Measurements from ENCODE around the gene CKS1B. TPM values are rescaled to one million over a fixed set of nuclear protein-coding genes. Genes with fewer than 3 reads are reported as not detected.
"Not testable (repeated sequence)": the region's sequence is repeated elsewhere in the genome, so short reads cannot be mapped to it uniquely, and the experiment has no call there.

CKS1B gene
- total RNA-seq, 3 donors from 2014 or later (not counting 1 experiment from before 2014, with no cell fraction given), result 8.5 to 13.0 (median 12.9) TPM

GRCh38 chr1:154994591-154994990, 20.1 kb downstream of the CKS1B start:
- no peaks in the 10 kb centered on the region for H3K9me3 Mint-ChIP-seq
- Histone ChIP-seq H3K27ac (ENCODE audit: low read length) (no peak overlapping the region), H3K4me3 (ENCODE audit: low read length) (no peak overlapping the region), H3K4me1 (ENCODE audit: control insufficient read depth, insufficient read depth, low read length) (peaks cover 18% of the 10 kb centered on the region), H3K9me3 (ENCODE audit: control insufficient read depth, insufficient read depth, low read length) (no peaks in the 10 kb centered on the region), H3K27me3 (ENCODE audit: control insufficient read depth, insufficient read depth, low read length) (no peaks in the 10 kb centered on the region), H3K36me3 (ENCODE audit: control insufficient read depth, insufficient read depth, low read length) (peaks cover 16% of the 10 kb centered on the region)
- intact Hi-C loops (cut with micrococcal nuclease), result no loop called here
- DNase-seq, result no peak
- no peaks in the 10 kb centered on the region for H3K36me3 Mint-ChIP-seq
- peaks cover 10 to 24% of the 10 kb centered on the region in 2 donors for H3K4me1 Mint-ChIP-seq
- ATAC-seq, result no peak
- WGBS (ENCODE audit: insufficient coverage), result 41% methylated on average over 3 of the region's 3 CpGs
- no peak overlapping the region for H3K27ac Mint-ChIP-seq
- H3K27me3 Mint-ChIP-seq (ENCODE audit: low read depth in 2 of 2), result no peaks in the 10 kb centered on the region
- H3K4me3 Mint-ChIP-seq, result no peak overlapping the region
- TF ChIP-seq CTCF (IDR thresholded peaks at IDR 0.05), result no peak

- H3K27ac Mint-ChIP-seq; H3K36me3 ChIP-seq (ENCODE audit: control insufficient read depth, insufficient read depth, low read length); H3K9me3 ChIP-seq (ENCODE audit: control insufficient read depth, insufficient read depth, low read length); H3K27ac ChIP-seq (ENCODE audit: low read length); H3K9me3 Mint-ChIP-seq; H3K27me3 Mint-ChIP-seq (ENCODE audit: low read depth in 2 of 2); H3K4me3 Mint-ChIP-seq; intact Hi-C loops (cut with micrococcal nuclease); H3K36me3 Mint-ChIP-seq; ATAC-seq; H3K27me3 ChIP-seq (ENCODE audit: control insufficient read depth, insufficient read depth, low read length); H3K4me3 ChIP-seq (ENCODE audit: low read length): not testable (repeated sequence)
- DNase-seq, result peak in 1 of 2 donors; percentile 41
- 90% methylated on average over 5 of the region's 13 CpGs for WGBS (ENCODE audit: insufficient coverage)
- H3K4me1 ChIP-seq (ENCODE audit: control insufficient read depth, insufficient read depth, low read length), result peaks cover 26% of the 10 kb centered on the region
- peaks cover 15 to 28% of the 10 kb centered on the region in 2 donors for H3K4me1 Mint-ChIP-seq
These were observed 21.0 kb downstream of the CKS1B start for GRCh38 chr1:154995301-154995983.

GRCh38 chr1:154996966-154997701, 22.7 kb downstream of the CKS1B start:
- no peak for DNase-seq

More at GRCh38 chr1:154996966-154997701, 22.7 kb downstream of the CKS1B start:
- no peaks in the 10 kb centered on the region for H3K36me3 ChIP-seq (ENCODE audit: control insufficient read depth, insufficient read depth, low read length)
- Mint-ChIP-seq H3K27ac (no peak overlapping the region), H3K4me1 (peaks cover 15 to 32% of the 10 kb centered on the region in 2 donors), H3K36me3 (no peaks in the 10 kb centered on the region), H3K9me3 (no peaks in the 10 kb centered on the region), H3K4me3 (peak overlapping the region; percentile 2), H3K27me3 (ENCODE audit: low read depth in 2 of 2) (no peaks in the 10 kb centered on the region)
- H3K27ac ChIP-seq (ENCODE audit: low read length), result no peak overlapping the region
- no peaks in the 10 kb centered on the region for H3K27me3 ChIP-seq (ENCODE audit: control insufficient read depth, insufficient read depth, low read length)
- TF ChIP-seq CTCF (IDR thresholded peaks at IDR 0.05), result no peak
- H3K4me3 ChIP-seq (ENCODE audit: low read length), result no peak overlapping the region
- ATAC-seq, result no peak
- no peaks in the 10 kb centered on the region for H3K9me3 ChIP-seq (ENCODE audit: control insufficient read depth, insufficient read depth, low read length)
- intact Hi-C loops (cut with micrococcal nuclease), result no loop called here
- WGBS (ENCODE audit: insufficient coverage), result 78% methylated on average over 15 of the region's 15 CpGs
- H3K4me1 ChIP-seq (ENCODE audit: control insufficient read depth, insufficient read depth, low read length), result peaks cover 36% of the 10 kb centered on the region

All from natural killer cell (primary cell).